Measurements from ENCODE around the gene OR13G1. TPM values are rescaled to one million over a fixed set of nuclear protein-coding genes. Genes with fewer than 3 reads are reported as not detected.
A peak's percentile ranks its signal among the peaks of the same experiment; 100 is the strongest.

The OR13G1 gene
- total RNA-seq, 2 donors from 2014 or later: not detected

DNA sequence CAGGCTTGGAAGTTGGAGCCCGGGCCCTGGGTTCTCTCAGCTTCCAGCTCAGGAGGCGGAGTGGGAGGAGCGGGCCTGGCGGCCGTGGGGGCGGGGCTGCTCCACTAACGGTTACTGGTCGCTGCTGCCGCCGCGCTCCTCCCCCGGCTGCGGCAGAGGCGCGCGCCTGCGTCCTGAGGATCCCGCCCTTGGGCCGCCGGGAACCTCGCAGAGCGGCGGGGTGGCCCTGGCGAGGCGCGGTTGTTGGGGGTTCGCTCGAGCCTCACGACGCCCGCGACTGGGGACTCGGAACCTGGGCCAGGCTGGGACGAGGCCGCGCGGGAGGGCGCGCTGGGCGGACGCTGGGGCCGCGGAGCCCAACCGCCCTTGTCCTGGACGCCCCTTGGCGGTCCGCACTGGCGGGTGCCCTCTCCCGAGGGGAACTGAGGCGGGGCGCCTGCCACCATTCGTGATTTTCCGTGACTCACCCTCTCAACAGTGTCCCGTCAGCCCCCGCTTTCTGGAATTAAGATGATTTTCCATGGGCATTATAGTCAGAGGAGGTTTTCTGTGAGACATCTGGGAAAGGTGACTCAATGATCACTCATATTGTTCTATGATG, 40.1 kb downstream of the OR13G1 start:
- Mint-ChIP-seq H3K27ac (no peak overlapping the region), H3K4me3 (peak overlapping the region; percentile 25 to 31), H3K27me3 (ENCODE audit: low read depth) (peaks cover 34% of the 10 kb centered on the region), H3K36me3 (ENCODE audit: insufficient read depth in 2 of 2) (no peaks in the 10 kb centered on the region), H3K4me1 (ENCODE audit: low read depth) (peaks cover 7% of the 10 kb centered on the region), H3K9me3 (peaks cover 2 to 4% of the 10 kb centered on the region in 2 donors)
- peak; percentile 93 to 94 for ATAC-seq (replicated peaks in 1 of 2)
- peak; percentile 57 to 71 for DNase-seq

DNA sequence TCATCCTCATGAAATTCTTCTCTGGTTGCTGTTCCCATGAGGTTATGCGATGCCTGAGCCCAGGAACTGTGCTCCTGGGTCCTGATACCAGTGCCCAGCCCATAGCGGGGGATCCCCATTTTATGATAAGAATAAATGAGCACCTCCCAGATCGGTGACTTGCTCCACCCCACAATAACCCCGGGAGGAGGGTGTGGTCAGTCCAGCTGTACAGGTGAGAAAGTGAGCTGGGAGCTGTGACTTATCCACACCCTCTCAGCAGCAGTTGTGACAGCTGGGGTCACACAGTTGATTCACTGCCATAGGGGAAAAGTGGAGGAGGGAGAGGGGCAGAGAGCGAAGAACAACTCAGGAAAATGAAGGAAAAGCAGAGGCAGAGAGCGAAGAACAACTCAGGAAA, 40.8 kb downstream of the OR13G1 start:
- H3K27me3 Mint-ChIP-seq (ENCODE audit: low read depth): peaks cover 34% of the 10 kb centered on the region
- no peaks in the 10 kb centered on the region for H3K36me3 Mint-ChIP-seq (ENCODE audit: insufficient read depth in 2 of 2)
- no peak for DNase-seq
- H3K27ac Mint-ChIP-seq: no peak overlapping the region
- no peak for ATAC-seq (replicated peaks in 1 of 2)
- H3K9me3 Mint-ChIP-seq: peaks cover 3 to 7% of the 10 kb centered on the region in 2 donors
- H3K4me1 Mint-ChIP-seq (ENCODE audit: low read depth): peaks cover 7% of the 10 kb centered on the region
- H3K4me3 Mint-ChIP-seq: peak overlapping the region; percentile 0 to 67

DNA sequence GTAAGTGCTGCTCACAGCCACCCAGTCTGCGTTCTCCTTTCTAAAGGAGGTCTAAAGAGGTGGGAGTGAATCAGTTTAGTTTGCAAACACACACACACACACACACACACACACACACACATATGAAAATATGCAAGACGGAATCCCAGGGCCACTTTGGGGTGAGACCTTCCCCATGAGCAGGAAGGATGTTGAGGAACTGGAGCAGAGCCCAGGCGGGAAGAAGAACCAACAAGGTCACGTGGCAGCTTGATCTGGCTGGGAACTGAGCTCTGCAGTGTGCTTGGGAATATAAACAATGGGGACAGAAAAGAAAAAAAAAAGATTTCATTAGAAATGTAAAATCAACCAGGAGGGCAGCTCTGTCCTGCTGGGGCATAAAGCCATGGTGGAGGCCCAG, 41.5 kb downstream of the OR13G1 start:
- Mint-ChIP-seq H3K9me3 (peaks cover 1 to 7% of the 10 kb centered on the region in 2 donors), H3K27ac (no peak overlapping the region), H3K4me1 (ENCODE audit: low read depth) (peaks cover 7% of the 10 kb centered on the region), H3K4me3 (no peak overlapping the region), H3K27me3 (ENCODE audit: low read depth) (peaks cover 34% of the 10 kb centered on the region), H3K36me3 (ENCODE audit: insufficient read depth in 2 of 2) (no peaks in the 10 kb centered on the region)
- no peak for DNase-seq
- ATAC-seq (replicated peaks in 1 of 2): no peak

DNA sequence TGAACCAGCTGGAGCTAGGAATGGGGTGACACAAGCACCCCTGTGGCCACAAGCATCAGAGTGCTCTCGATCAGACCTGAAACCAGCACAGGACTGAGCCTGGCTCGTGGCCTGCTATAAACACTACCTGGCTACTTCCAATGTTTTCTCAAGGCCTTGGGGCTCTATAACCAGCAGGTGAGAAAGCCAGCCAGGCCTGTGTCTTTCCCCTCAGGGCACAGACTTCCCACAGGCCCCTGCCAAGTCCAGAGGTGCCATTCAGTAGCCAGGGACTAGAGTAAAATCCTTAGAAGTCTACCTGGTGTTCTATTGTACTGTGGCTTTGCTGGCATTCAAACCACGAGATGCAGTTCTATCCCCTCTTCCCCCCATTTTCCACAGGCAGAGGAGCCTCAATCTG, 51.6 kb downstream of the OR13G1 start:
- Mint-ChIP-seq H3K4me3 (no peak overlapping the region), H3K9me3 (peaks cover 3 to 9% of the 10 kb centered on the region in 2 donors), H3K36me3 (ENCODE audit: insufficient read depth in 2 of 2) (peaks cover 0 to 4% of the 10 kb centered on the region in 2 donors), H3K4me1 (ENCODE audit: low read depth) (no peaks in the 10 kb centered on the region), H3K27me3 (ENCODE audit: low read depth) (no peaks in the 10 kb centered on the region), H3K27ac (no peak overlapping the region)
- DNase-seq (no peak), ATAC-seq (replicated peaks in 1 of 2) (no peak)

Other genes starting within 250 kb of the OR13G1 start
- under 1 TPM in 1 of 2 donors, not detected in 1; 0.07 TPM for gene OR2B11, start 221.6 kb downstream of the OR13G1 start, total RNA-seq
- not detected for gene OR2C3, start 143.3 kb downstream of the OR13G1 start, total RNA-seq
- under 1 TPM; 0.14 to 0.16 TPM for gene GCSAML, start 130.6 kb downstream of the OR13G1 start, total RNA-seq
- not detected for gene OR2G2, start 91.4 kb downstream of the OR13G1 start, total RNA-seq
- gene OR2G3, start 74.2 kb downstream of the OR13G1 start, total RNA-seq: not detected
- not detected for gene OR6F1, start 36.9 kb upstream of the OR13G1 start, total RNA-seq
- not detected for gene OR14K1, start 58.9 kb upstream of the OR13G1 start, total RNA-seq
- not detected for gene OR14A2, start 68.4 kb upstream of the OR13G1 start, total RNA-seq
- gene OR1C1, start 80.8 kb upstream of the OR13G1 start, total RNA-seq: not detected
- gene OR14A16, start 144.4 kb upstream of the OR13G1 start, total RNA-seq: not detected
- not detected for gene OR11L1, start 162.2 kb upstream of the OR13G1 start, total RNA-seq
- under 1 TPM; 0.21 to 0.24 TPM for gene TRIM58, start 177.4 kb upstream of the OR13G1 start, total RNA-seq
- gene OR2W3, start 215.8 kb upstream of the OR13G1 start, total RNA-seq: not detected
- gene OR2T8, start 240.5 kb upstream of the OR13G1 start, total RNA-seq: not detected
- not detected for gene OR2AJ1, start 245.2 kb upstream of the OR13G1 start, total RNA-seq

Data from activated T-cell treated with anti-CD3 and anti-CD28 coated beads, Interleukin-2, amount 50 U/mL, for 72 hours (primary cell).